GM10248 (cell line): ENCODE data around the gene CLEC16A.

Experiments used
- CTCF ChIA-PET: fragments of 300-600 bp; sonication (Branson Sonifier 250); formaldehyde crosslinking; extraction: SDS; loops from one replicate; lab custom pipeline; 2021; ENCODE audit warnings: antibody characterized with exemption; lab: Yijun Ruan, JAX
- POLR2A ChIA-PET: fragments of 350-650 bp; sonication (Branson Sonifier 250); formaldehyde crosslinking; extraction: SDS; loops from one replicate; lab custom pipeline; 2020; ENCODE audit warnings: antibody characterized with exemption; lab: Yijun Ruan, JAX
- DNase-seq: peaks from one replicate; pipeline ENCODE4 v3.0.0; 2012; ENCODE audit errors: extremely low spot score
- CTCF ChIP-seq: IDR thresholded peaks from 2 replicates; pipeline ENCODE4 v1.5.1; 2012; ENCODE audit warnings: mild to moderate bottlenecking, low read depth; ENCODE audit errors: extremely low read depth, missing control alignments, control extremely low read depth

The CLEC16A gene

GRCh38 chr16:11092788-11093571, 148.6 kb downstream of the CLEC16A start:
- CTCF ChIA-PET, result interaction anchor here (1.2 to 2.3 kb wide), 3 partner anchors 129 to 263 kb away, joined by 3 to 6 read pairs (median 3); no protein-coding TSS in a partner anchor
- DNase-seq, result no peak
- no peak for TF ChIP-seq CTCF
- POLR2A ChIA-PET, result no interaction called here

- POLR2A ChIA-PET, result interaction anchor here (1.0 to 1.6 kb wide), 4 partner anchors 15 to 162 kb away, joined by 3 to 7 read pairs (median 5); partner anchors contain the start of gene SOCS1
- CTCF ChIA-PET, result interaction anchor here (0.7 to 1.9 kb wide), 3 partner anchors 20 to 145 kb away, joined by 3 to 4 read pairs (median 3); no protein-coding TSS in a partner anchor
- TF ChIP-seq CTCF, result no peak
- DNase-seq, result no peak
These were observed 149.3 kb downstream of the CLEC16A start for GRCh38 chr16:11093572-11094074.

- CTCF ChIA-PET, result interaction anchor here (0.7 to 2.5 kb wide), 7 partner anchors 11 to 145 kb away, joined by 3 to 5 read pairs (median 3); no protein-coding TSS in a partner anchor
- peak; percentile 73 for DNase-seq
- POLR2A ChIA-PET, result interaction anchor here (1.0 to 2.0 kb wide), 5 partner anchors 11 to 161 kb away, joined by 3 to 13 read pairs (median 7); partner anchors contain the start of gene SOCS1
- no peak for TF ChIP-seq CTCF
These were observed 149.9 kb downstream of the CLEC16A start for GRCh38 chr16:11094075-11094856.

GRCh38 chr16:11094857-11095565, 150.6 kb downstream of the CLEC16A start:
- ChIA-PET POLR2A (interaction anchor here (0.6 to 2.0 kb wide), 5 partner anchors 10 to 161 kb away, joined by 3 to 13 read pairs (median 7); partner anchors contain the start of gene SOCS1), CTCF (interaction anchor here (0.7 to 2.5 kb wide), 7 partner anchors 10 to 161 kb away, joined by 3 to 6 read pairs (median 3); partner anchors contain the start of gene SOCS1)
- peak; percentile 67 for DNase-seq
- TF ChIP-seq CTCF, result no peak

GRCh38 chr16:11095935-11096334, 151.6 kb downstream of the CLEC16A start:
- no peak for DNase-seq
- no peak for TF ChIP-seq CTCF
- POLR2A ChIA-PET, result interaction anchor here (0.6 to 2.0 kb wide), 2 partner anchors 9 to 21 kb away, joined by 3 to 13 read pairs; no protein-coding TSS in a partner anchor
- CTCF ChIA-PET, result interaction anchor here (1.3 to 2.5 kb wide), 3 partner anchors 9 to 160 kb away, joined by 3 to 6 read pairs (median 5); partner anchors contain the start of gene SOCS1
